NCI-H82 treated with DMSO at 0.1 percent for 48 hours (cell line): ENCODE measurements around the gene HNRNPA3.

ENCODE experiments used
- DNase-seq: peaks from one replicate; lab custom pipeline; 2025; ENCODE audit not compliant: unreplicated experiment; lab: John Stamatoyannopoulos, UW

HNRNPA3 gene

GRCh38 chr2:177271981-177272666 lies 59.5 kb downstream of the HNRNPA3 start:
- DNase-seq: no peak

GRCh38 chr2:177272765-177273164 lies 60.2 kb downstream of the HNRNPA3 start:
- DNase-seq: no peak

GRCh38 chr2:177273408-177273807 lies 60.8 kb downstream of the HNRNPA3 start:
- DNase-seq: no peak
